H1 (cell line): Measurements from ENCODE around the gene PLCB4. TPM values are rescaled to one million over a fixed set of nuclear protein-coding genes. Genes with fewer than 3 reads are reported as not detected.

ENCODE experiments used
- CTCF ChIA-PET: fragments of 300-600 bp; sonication (Branson Sonifier 250); formaldehyde crosslinking; loops from one replicate; lab custom pipeline; 2021; ENCODE audit not compliant: partially characterized antibody; lab: Charles Lee
- POLR2A ChIA-PET: fragments of 300-600 bp; sonication (Branson Sonifier 250); formaldehyde crosslinking; loops from one replicate; lab custom pipeline; 2021; ENCODE audit warnings: inconsistent platforms; ENCODE audit not compliant: partially characterized antibody; lab: Charles Lee
- DNase-seq, 2 experiments: peaks; one replicate each; pipeline versions ENCODE4 v3.0.0 to v3.0.0-alpha.2; 2010 to 2022; ENCODE audit warnings: low spot score in 2 of 2, low read depth in 1 of 2, mixed read lengths in 1 of 2
- FAIRE-seq: peaks from 2 replicates; lab custom pipeline; 2011; peaks lifted over from hg19 to GRCh38; lab: Jason Lieb, UNC
- H2AFZ ChIP-seq: 2 replicates; pipeline ENCODE4 v1.8.1; 2012; ENCODE audit warnings: low read length, inconsistent platforms
- H2AK5ac ChIP-seq: 2 replicates; pipeline ENCODE4 v1.6.1; 2013; ENCODE audit warnings: low read depth, low read length
- H2BK120ac ChIP-seq: replicated peaks from 2 replicates; pipeline ENCODE3; 2013; ENCODE audit warnings: low read depth, low read length, inconsistent platforms
- H2BK12ac ChIP-seq: 2 replicates; pipeline ENCODE4 v1.6.1; 2013; ENCODE audit warnings: low read depth, low read length
- H2BK15ac ChIP-seq: 2 replicates; pipeline ENCODE4 v1.6.1; 2013; ENCODE audit warnings: low read length
- H2BK20ac ChIP-seq: 2 replicates; pipeline ENCODE4 v1.6.1; 2013; ENCODE audit warnings: low read length
- H2BK5ac ChIP-seq: 2 replicates; pipeline ENCODE4 v1.6.1; 2013; ENCODE audit warnings: low read depth, low read length
- H3K14ac ChIP-seq: 2 replicates; pipeline ENCODE4 v1.6.1; 2013; ENCODE audit warnings: inconsistent platforms; ENCODE audit not compliant: insufficient read length
- H3K18ac ChIP-seq: 2 replicates; pipeline ENCODE4 v1.6.1; 2013; ENCODE audit warnings: low read length; ENCODE audit errors: extremely low read depth
- H3K23ac ChIP-seq: 2 replicates; pipeline ENCODE4 v1.6.1; 2013; ENCODE audit warnings: inconsistent platforms; ENCODE audit not compliant: insufficient read length
- H3K23me2 ChIP-seq: 2 replicates; pipeline ENCODE4 v1.6.1; 2013; ENCODE audit warnings: low read depth, low read length
- H3K27ac ChIP-seq: 2 replicates; pipeline ENCODE4 v1.6.1; 2011; ENCODE audit warnings: low read depth, low read length, inconsistent platforms
- H3K27me3 ChIP-seq, 4 experiments: replicated peaks in 1 of 4; 1 replicate in 1 of 4; 2 replicates in 3 of 4; pipeline versions ENCODE4 v1.6.1 to v1.8.1; 2011 to 2013; ENCODE audit warnings: low read length in 3 of 4, mild to moderate bottlenecking in 3 of 4, inconsistent platforms in 2 of 4, mixed read lengths in 2 of 4, moderate library complexity in 1 of 4; ENCODE audit not compliant: control insufficient read depth in 3 of 4, insufficient read depth in 3 of 4; ENCODE audit errors: extremely low read depth in 1 of 4
- H3K36me3 ChIP-seq, 4 experiments: 2 replicates each; pipeline versions ENCODE4 v1.6.1 to v1.8.1; 2011 to 2013; ENCODE audit warnings: mild to moderate bottlenecking in 4 of 4, low read length in 3 of 4, moderate library complexity in 2 of 4, control low read depth in 1 of 4, inconsistent platforms in 1 of 4; ENCODE audit not compliant: insufficient read depth in 4 of 4, control insufficient read depth in 2 of 4
- H3K4ac ChIP-seq: replicated peaks from 2 replicates; pipeline ENCODE3; 2013; ENCODE audit warnings: low read length, low read depth, mixed read lengths, inconsistent platforms; ENCODE audit not compliant: insufficient read length
- H3K4me1 ChIP-seq, 4 experiments: replicated peaks in 1 of 4; 1 replicate in 1 of 4; 2 replicates in 3 of 4; pipeline versions ENCODE4 v1.6.1 to v1.8.1; 2011 to 2013; ENCODE audit warnings: low read length in 3 of 4, inconsistent platforms in 2 of 4, mixed read lengths in 1 of 4; ENCODE audit not compliant: insufficient read depth in 4 of 4, control insufficient read depth in 3 of 4
- H3K4me2 ChIP-seq, 2 experiments: 2 replicates each; pipeline versions ENCODE4 v1.6.1 to v1.8.1; 2011 to 2013; ENCODE audit warnings: low read depth in 2 of 2, low read length in 2 of 2, control low read depth in 1 of 2, inconsistent platforms in 1 of 2, mild to moderate bottlenecking in 1 of 2; ENCODE audit not compliant: insufficient read depth in 1 of 2
- H3K4me3 ChIP-seq, 4 experiments: fragments of 200-600, 300-600 bp in 1 of 4; sonication (generic), shearing (Covaris generic), sonication (Bioruptor Twin) in 1 of 4; 2 replicates each; pipeline versions ENCODE4 v1.5.1 to v1.8.1; 2011 to 2016; ENCODE audit warnings: low read length in 4 of 4, low read depth in 3 of 4, control low read depth in 2 of 4, inconsistent platforms in 2 of 4, mild to moderate bottlenecking in 2 of 4, mixed read lengths in 1 of 4, moderate library complexity in 1 of 4; ENCODE audit not compliant: insufficient read depth in 2 of 4; ENCODE audit errors: extremely low read depth in 1 of 4
- H3K56ac ChIP-seq: replicated peaks from 2 replicates; pipeline ENCODE3; 2013; ENCODE audit warnings: low read depth, mild to moderate bottlenecking, mixed read lengths, low read length, inconsistent platforms; ENCODE audit not compliant: insufficient read length
- H3K79me1 ChIP-seq: 2 replicates; pipeline ENCODE4 v1.6.1; 2013; ENCODE audit warnings: low read depth, low read length, control low read depth
- H3K79me2 ChIP-seq, 2 experiments: 2 replicates each; pipeline versions ENCODE4 v1.6.1 to v1.8.1; 2012 to 2013; ENCODE audit warnings: low read length in 2 of 2, mild to moderate bottlenecking in 2 of 2, inconsistent platforms in 1 of 2; ENCODE audit not compliant: insufficient read depth in 2 of 2, control insufficient read depth in 1 of 2
- H3K9ac ChIP-seq, 4 experiments: replicated peaks in 1 of 4; 1 replicate in 1 of 4; 2 replicates in 3 of 4; pipeline versions ENCODE4 v1.6.1 to v1.8.1; 2011 to 2013; ENCODE audit warnings: low read depth in 3 of 4, low read length in 3 of 4, control low read depth in 2 of 4, mild to moderate bottlenecking in 2 of 4, moderate library complexity in 2 of 4, inconsistent platforms in 1 of 4; ENCODE audit errors: extremely low read depth in 1 of 4
- H3K9me3 ChIP-seq, 2 experiments: 2 replicates each; pipeline versions ENCODE4 v1.6.1 to v1.8.1; 2012 to 2013; ENCODE audit warnings: mild to moderate bottlenecking in 2 of 2, moderate library complexity in 2 of 2, control low read depth in 1 of 2, inconsistent platforms in 1 of 2, low read depth in 1 of 2, low read length in 1 of 2, mixed read lengths in 1 of 2; ENCODE audit not compliant: insufficient read depth in 2 of 2
- H4K20me1 ChIP-seq, 2 experiments: replicated peaks in 1 of 2; 2 replicates each; pipeline versions ENCODE3 to v1.8.1; 2011 to 2013; ENCODE audit warnings: inconsistent platforms in 2 of 2, low read length in 2 of 2, mild to moderate bottlenecking in 1 of 2; ENCODE audit not compliant: insufficient read depth in 2 of 2, control insufficient read depth in 1 of 2
- H4K5ac ChIP-seq: 2 replicates; pipeline ENCODE4 v1.6.1; 2013; ENCODE audit warnings: low read length, low read depth, mixed read lengths, inconsistent platforms; ENCODE audit not compliant: insufficient read length
- H4K8ac ChIP-seq: 2 replicates; pipeline ENCODE4 v1.8.0; 2013; ENCODE audit warnings: mild to moderate bottlenecking, moderate library complexity, low read length, inconsistent platforms; ENCODE audit not compliant: insufficient read depth; ENCODE audit errors: extremely low read depth
- H4K91ac ChIP-seq: replicated peaks from 2 replicates; pipeline ENCODE3; 2013; ENCODE audit warnings: low read length, mixed read lengths, inconsistent platforms; ENCODE audit not compliant: insufficient read length
- BACH1 ChIP-seq: IDR thresholded peaks from 2 replicates; pipeline ENCODE4 v1.6.1; 2012; ENCODE audit warnings: low read length, improper control_type of control experiment
- FOSL1 ChIP-seq: IDR thresholded peaks from 2 replicates; pipeline ENCODE4 v1.6.1; 2011; ENCODE audit warnings: mild to moderate bottlenecking, low read depth, low read length, moderate library complexity; ENCODE audit not compliant: insufficient read depth
- SAP30 ChIP-seq: fragments of 300-600 bp; sonication (generic); IDR thresholded peaks from 2 replicates; pipeline ENCODE4 v1.7.1; 2012; ENCODE audit warnings: low read length, moderate library complexity, mild to moderate bottlenecking, inconsistent platforms; ENCODE audit not compliant: insufficient read depth, insufficient replicate concordance
- polyA plus RNA-seq, 7 experiments: library from polyadenylated mRNA; depleted of rRNA in 3 of 7; stranded (reverse) in 5 of 7; unstranded in 2 of 7; fragments of >200 nt in 5 of 7; fragments of 200-250 nt in 2 of 7; gene quantifications; 1 replicate in 5 of 7; 2 replicates in 1 of 7; 4 replicates in 1 of 7; pipeline versions ENCODE4 v1.2.1 to v1.2.3, GENCODE V29; 2011 to 2013; ENCODE audit warnings: missing spikeins in 2 of 7, mixed read lengths in 2 of 7
- total RNA-seq: library from RNA; stranded (reverse); fragmentation: NEBNext Ultra II Directional; extraction: Animal tissue kit (Norgen Biotek cat#: 25700); gene quantifications from 2 replicates; pipeline ENCODE4 v1.2.1, GENCODE V29; 2021

Gene PLCB4
- total and polyA plus RNA-seq, 2 of the 8 experiments (the other 6 are each of a cell fraction or from before 2014, with no cell fraction given): 3.2 to 14.1 TPM

GRCh38 chr20:9367328-9367727 is 298.4 kb downstream of the PLCB4 start:
- Histone ChIP-seq H3K4ac (no peak overlapping the region), H3K4me2 (no peak overlapping the region), H2AFZ (no peak overlapping the region), H3K27me3 (no peaks in the 10 kb centered on the region), H2BK15ac (no peak overlapping the region)
- TF ChIP-seq FOSL1: no peak
- TF ChIP-seq SAP30: no peak
- no peak for TF ChIP-seq BACH1
- TF ChIP-seq, all 59 proteins: peak for 0
- no peak overlapping the region for H3K27ac ChIP-seq
- DNase-seq (no peak), FAIRE-seq (no peak)
- H3K4me1 ChIP-seq: no peaks in the 10 kb centered on the region
- no peak overlapping the region for H3K23ac ChIP-seq
- no peaks in the 10 kb centered on the region; a peak in 1 of 8 replicates for H3K36me3 ChIP-seq
- no peak overlapping the region for H3K9ac ChIP-seq
- H3K23me2 ChIP-seq: no peaks in the 10 kb centered on the region
- H4K20me1 ChIP-seq: no peaks in the 10 kb centered on the region
- H3K79me2 ChIP-seq: no peaks in the 10 kb centered on the region
- H4K8ac ChIP-seq: no peak overlapping the region
- H3K79me1 ChIP-seq: no peaks in the 10 kb centered on the region
- H3K18ac ChIP-seq: no peak overlapping the region
- H3K9me3 ChIP-seq: no peaks in the 10 kb centered on the region
- no peak overlapping the region for H3K14ac ChIP-seq
- no peak overlapping the region for H2BK5ac ChIP-seq
- no peak overlapping the region for H4K91ac ChIP-seq
- no peak overlapping the region for H3K56ac ChIP-seq
- no peak overlapping the region for H4K5ac ChIP-seq
- no peak overlapping the region for H2BK120ac ChIP-seq
- H3K4me3 ChIP-seq: no peak overlapping the region
- H2BK12ac ChIP-seq: no peak overlapping the region
- no peak overlapping the region for H2AK5ac ChIP-seq
- ChIA-PET POLR2A (no interaction called here), CTCF (interaction anchor here (0.8 to 2.0 kb wide), 3 partner anchors 8 to 28 kb away, joined by 3 to 4 read pairs (median 3); no protein-coding TSS in a partner anchor)
- no peak overlapping the region for H2BK20ac ChIP-seq
